ENCODE data around the gene KCNJ10.
A peak's percentile ranks its signal among the peaks of the same experiment; 100 is the strongest.

The KCNJ10 gene

GRCh38 chr1:160031365-160032164 lies 38.4 kb downstream of the KCNJ10 start, which contains the start of gene PIGM:
Gene PIGM (minus strand): TSS chr1:160031990. CDS start chr1:160031739, 251 bp downstream.
- Mint-ChIP-seq H3K36me3 (ENCODE audit: insufficient read depth) (peaks cover 4% of the 10 kb centered on the region), H3K9me3 (no peaks in the 10 kb centered on the region), H3K4me3 (peak within 1 kb of the TSS; percentile 90 to 93), H3K27me3 (no peaks in the 10 kb centered on the region), H3K4me1 (ENCODE audit: low read depth in 2 of 2) (peaks cover 21 to 35% of the 10 kb centered on the region in 2 donors), H3K27ac (peak within 1 kb of the TSS; percentile 86 to 90)
- ATAC-seq (replicated peaks) (peak; percentile 96), DNase-seq (peak; percentile 85 to 90 (median 86))

GRCh38 chr1:160030657-160031364 lies 39.1 kb downstream of the KCNJ10 start:
- Mint-ChIP-seq H3K27ac (peak overlapping the region; percentile 86 to 90), H3K4me3 (peak overlapping the region; percentile 90 to 93), H3K4me1 (ENCODE audit: low read depth in 2 of 2) (peaks cover 21 to 35% of the 10 kb centered on the region in 2 donors), H3K9me3 (no peaks in the 10 kb centered on the region), H3K27me3 (no peaks in the 10 kb centered on the region), H3K36me3 (ENCODE audit: insufficient read depth) (peaks cover 4% of the 10 kb centered on the region)
- ATAC-seq (replicated peaks) (no peak), DNase-seq (no peak)

- Mint-ChIP-seq H3K9me3 (no peaks in the 10 kb centered on the region), H3K4me3 (no peak overlapping the region), H3K4me1 (ENCODE audit: low read depth in 2 of 2) (peaks cover 21 to 35% of the 10 kb centered on the region in 2 donors), H3K27ac (peak overlapping the region in 1 of 2 donors; percentile 33), H3K27me3 (no peaks in the 10 kb centered on the region), H3K36me3 (ENCODE audit: insufficient read depth) (peaks cover 4% of the 10 kb centered on the region)
- ATAC-seq (replicated peaks) (no peak), DNase-seq (no peak)
Measured at GRCh38 chr1:160028426-160028825, 41.5 kb downstream of the KCNJ10 start.

- H3K4me3 Mint-ChIP-seq: no peak overlapping the region
- peak overlapping the region in 1 of 2 donors; percentile 23 for H3K27ac Mint-ChIP-seq
- no peak for ATAC-seq (replicated peaks)
- DNase-seq: no peak
- peaks cover 2 to 10% of the 10 kb centered on the region in 2 donors for H3K4me1 Mint-ChIP-seq (ENCODE audit: low read depth in 2 of 2)
- H3K27me3 Mint-ChIP-seq: no peaks in the 10 kb centered on the region
- no peaks in the 10 kb centered on the region for H3K9me3 Mint-ChIP-seq
- H3K36me3 Mint-ChIP-seq (ENCODE audit: insufficient read depth): no peaks in the 10 kb centered on the region
Measured at GRCh38 chr1:160025314-160025713, 44.6 kb downstream of the KCNJ10 start.

GRCh38 chr1:160024195-160024905 lies 45.6 kb downstream of the KCNJ10 start:
- ATAC-seq (replicated peaks) (no peak), DNase-seq (no peak)
- H3K9me3 Mint-ChIP-seq: no peaks in the 10 kb centered on the region
- H3K36me3 Mint-ChIP-seq (ENCODE audit: insufficient read depth): no peaks in the 10 kb centered on the region
- H3K4me1 Mint-ChIP-seq (ENCODE audit: low read depth in 2 of 2): peaks cover 0 to 7% of the 10 kb centered on the region in 2 donors
- H3K4me3 Mint-ChIP-seq: no peak overlapping the region
- H3K27ac Mint-ChIP-seq: peak overlapping the region in 1 of 2 donors; percentile 23
- H3K27me3 Mint-ChIP-seq: no peaks in the 10 kb centered on the region

GRCh38 chr1:160022330-160023310 lies 47.3 kb downstream of the KCNJ10 start:
- peaks cover 5% of the 10 kb centered on the region for H3K36me3 Mint-ChIP-seq (ENCODE audit: insufficient read depth)
- ATAC-seq (replicated peaks) (no peak), DNase-seq (no peak)
- no peak overlapping the region for H3K4me3 Mint-ChIP-seq
- H3K9me3 Mint-ChIP-seq: no peaks in the 10 kb centered on the region
- no peak overlapping the region for H3K27ac Mint-ChIP-seq
- H3K27me3 Mint-ChIP-seq: peaks cover 2 to 8% of the 10 kb centered on the region in 2 donors
- H3K4me1 Mint-ChIP-seq (ENCODE audit: low read depth in 2 of 2): peaks cover 0 to 3% of the 10 kb centered on the region in 2 donors

GRCh38 chr1:160021376-160022074 lies 48.4 kb downstream of the KCNJ10 start:
- Mint-ChIP-seq H3K4me3 (no peak overlapping the region), H3K27me3 (peaks cover 10 to 14% of the 10 kb centered on the region in 2 donors), H3K36me3 (ENCODE audit: insufficient read depth) (peaks cover 5% of the 10 kb centered on the region), H3K9me3 (no peaks in the 10 kb centered on the region), H3K27ac (no peak overlapping the region), H3K4me1 (ENCODE audit: low read depth in 2 of 2) (no peaks in the 10 kb centered on the region)
- ATAC-seq (replicated peaks) (no peak), DNase-seq (no peak)

- peaks cover 5% of the 10 kb centered on the region for H3K36me3 Mint-ChIP-seq (ENCODE audit: insufficient read depth)
- DNase-seq (no peak), ATAC-seq (replicated peaks) (no peak)
- no peaks in the 10 kb centered on the region for H3K4me1 Mint-ChIP-seq (ENCODE audit: low read depth in 2 of 2)
- H3K4me3 Mint-ChIP-seq: no peak overlapping the region
- H3K9me3 Mint-ChIP-seq: no peaks in the 10 kb centered on the region
- no peak overlapping the region for H3K27ac Mint-ChIP-seq
- H3K27me3 Mint-ChIP-seq: peaks cover 10 to 14% of the 10 kb centered on the region in 2 donors
Measured at GRCh38 chr1:160020196-160020595, 49.8 kb downstream of the KCNJ10 start.

- peaks cover 10 to 14% of the 10 kb centered on the region in 2 donors for H3K27me3 Mint-ChIP-seq
- H3K9me3 Mint-ChIP-seq: no peaks in the 10 kb centered on the region
- no peak for ATAC-seq (replicated peaks)
- no peak for DNase-seq
- H3K36me3 Mint-ChIP-seq (ENCODE audit: insufficient read depth): peaks cover 5% of the 10 kb centered on the region
- peak overlapping the region in 1 of 2 donors; percentile 11 for H3K27ac Mint-ChIP-seq
- no peak overlapping the region for H3K4me3 Mint-ChIP-seq
- no peaks in the 10 kb centered on the region for H3K4me1 Mint-ChIP-seq (ENCODE audit: low read depth in 2 of 2)
Measured at GRCh38 chr1:160018900-160019299, 51.1 kb downstream of the KCNJ10 start.

GRCh38 chr1:160018347-160018746 lies 51.6 kb downstream of the KCNJ10 start:
- H3K4me1 Mint-ChIP-seq (ENCODE audit: low read depth in 2 of 2): no peaks in the 10 kb centered on the region
- no peak overlapping the region for H3K4me3 Mint-ChIP-seq
- peaks cover 5% of the 10 kb centered on the region for H3K36me3 Mint-ChIP-seq (ENCODE audit: insufficient read depth)
- no peak for DNase-seq
- no peak overlapping the region for H3K27ac Mint-ChIP-seq
- no peaks in the 10 kb centered on the region for H3K9me3 Mint-ChIP-seq
- peaks cover 10 to 19% of the 10 kb centered on the region in 2 donors for H3K27me3 Mint-ChIP-seq
- ATAC-seq (replicated peaks): no peak

GRCh38 chr1:160017592-160017991 lies 52.4 kb downstream of the KCNJ10 start:
- Mint-ChIP-seq H3K4me1 (ENCODE audit: low read depth in 2 of 2) (no peaks in the 10 kb centered on the region), H3K27me3 (peaks cover 10 to 20% of the 10 kb centered on the region in 2 donors), H3K4me3 (no peak overlapping the region), H3K36me3 (ENCODE audit: insufficient read depth) (peaks cover 5% of the 10 kb centered on the region), H3K27ac (no peak overlapping the region), H3K9me3 (no peaks in the 10 kb centered on the region)
- DNase-seq: no peak
- ATAC-seq (replicated peaks): no peak

GRCh38 chr1:160011781-160012180 lies 58.2 kb downstream of the KCNJ10 start:
- Mint-ChIP-seq H3K36me3 (ENCODE audit: insufficient read depth) (no peaks in the 10 kb centered on the region), H3K9me3 (no peaks in the 10 kb centered on the region), H3K4me1 (ENCODE audit: low read depth in 2 of 2) (no peaks in the 10 kb centered on the region), H3K4me3 (no peak overlapping the region), H3K27ac (no peak overlapping the region), H3K27me3 (peaks cover 21 to 33% of the 10 kb centered on the region in 2 donors)
- no peak for ATAC-seq (replicated peaks)
- no peak for DNase-seq
